HUES6 (cell line): ENCODE data around the gene FBXO41.

Experiments used
- H3K27ac ChIP-seq: 2 replicates; pipeline ENCODE4 v1.7.0; 2013; ENCODE audit warnings: low read depth, mild to moderate bottlenecking, low read length, inconsistent platforms
- H3K27me3 ChIP-seq: 2 replicates; pipeline ENCODE4 v1.6.1; 2013; ENCODE audit warnings: low read length; ENCODE audit not compliant: control insufficient read depth, insufficient read depth
- H3K36me3 ChIP-seq: 2 replicates; pipeline ENCODE4 v1.6.1; 2013; ENCODE audit warnings: low read length; ENCODE audit not compliant: control insufficient read depth, insufficient read depth
- H3K4me1 ChIP-seq: 2 replicates; pipeline ENCODE4 v1.6.1; 2013; ENCODE audit warnings: low read length; ENCODE audit not compliant: control insufficient read depth, insufficient read depth
- H3K4me3 ChIP-seq: 2 replicates; pipeline ENCODE4 v1.5.1; 2013; ENCODE audit warnings: low read depth, low read length
- H3K9ac ChIP-seq: one replicate; pipeline ENCODE4 v1.6.1; 2013; ENCODE audit warnings: mild to moderate bottlenecking, low read length
- H3K9me3 ChIP-seq: 2 replicates; pipeline ENCODE4 v1.6.1; 2013; ENCODE audit warnings: low read depth, low read length; ENCODE audit not compliant: control insufficient read depth, insufficient read depth

Gene FBXO41

DNA sequence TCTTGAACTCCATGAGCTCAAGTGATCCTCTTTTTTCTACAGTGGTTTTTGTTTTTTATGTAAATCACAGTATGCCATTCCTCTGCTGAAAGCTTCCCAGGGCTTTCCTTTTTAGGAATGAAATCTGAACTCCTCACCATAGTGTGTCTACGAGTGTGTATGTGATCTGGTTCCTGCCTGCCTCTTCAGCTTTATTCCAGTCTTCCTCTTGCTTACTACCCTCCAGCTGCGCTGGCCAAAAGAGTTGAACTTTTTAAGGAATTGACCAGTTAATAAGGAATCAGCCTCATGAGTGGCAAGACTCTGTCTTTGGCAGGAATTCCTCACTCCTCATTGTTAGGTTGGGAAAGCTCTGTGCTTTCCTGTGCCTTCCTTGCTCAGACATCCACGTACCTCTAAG lies 46.1 kb downstream of the FBXO41 start:
- Histone ChIP-seq H3K9ac (peak overlapping the region; percentile 62), H3K4me3 (peak overlapping the region; percentile 10; the same call in 1 of the 2 replicates), H3K27ac (peak overlapping the region; percentile 49), H3K36me3 (peaks cover 49% of the 10 kb centered on the region), H3K4me1 (peaks cover 24% of the 10 kb centered on the region), H3K27me3 (no peaks in the 10 kb centered on the region), H3K9me3 (no peaks in the 10 kb centered on the region)

DNA sequence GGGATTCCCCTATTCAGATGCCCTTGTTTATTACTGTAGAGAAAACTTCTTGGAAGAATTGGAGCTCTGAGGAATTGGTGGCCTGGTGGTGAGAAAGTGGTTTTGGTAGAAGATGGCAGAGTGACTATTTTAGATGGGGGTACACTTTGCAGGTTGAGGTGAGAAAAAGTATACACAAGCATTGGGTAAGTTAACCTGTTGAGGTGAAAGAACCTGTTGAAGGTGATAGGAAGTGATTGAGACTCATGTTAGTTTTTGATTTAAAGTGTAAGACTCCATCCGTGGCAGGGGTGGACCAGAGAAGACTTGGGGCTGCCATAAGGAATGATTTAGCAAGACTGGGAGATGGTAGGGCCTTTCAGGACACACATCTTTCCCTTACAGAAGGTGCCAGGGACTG lies 47.1 kb downstream of the FBXO41 start:
- H3K4me3 ChIP-seq = no peak overlapping the region
- peaks cover 27% of the 10 kb centered on the region for H3K4me1 ChIP-seq
- H3K9ac ChIP-seq = no peak overlapping the region
- H3K9me3 ChIP-seq = no peaks in the 10 kb centered on the region
- no peak overlapping the region for H3K27ac ChIP-seq
- H3K27me3 ChIP-seq = no peaks in the 10 kb centered on the region
- peaks cover 41% of the 10 kb centered on the region for H3K36me3 ChIP-seq

DNA sequence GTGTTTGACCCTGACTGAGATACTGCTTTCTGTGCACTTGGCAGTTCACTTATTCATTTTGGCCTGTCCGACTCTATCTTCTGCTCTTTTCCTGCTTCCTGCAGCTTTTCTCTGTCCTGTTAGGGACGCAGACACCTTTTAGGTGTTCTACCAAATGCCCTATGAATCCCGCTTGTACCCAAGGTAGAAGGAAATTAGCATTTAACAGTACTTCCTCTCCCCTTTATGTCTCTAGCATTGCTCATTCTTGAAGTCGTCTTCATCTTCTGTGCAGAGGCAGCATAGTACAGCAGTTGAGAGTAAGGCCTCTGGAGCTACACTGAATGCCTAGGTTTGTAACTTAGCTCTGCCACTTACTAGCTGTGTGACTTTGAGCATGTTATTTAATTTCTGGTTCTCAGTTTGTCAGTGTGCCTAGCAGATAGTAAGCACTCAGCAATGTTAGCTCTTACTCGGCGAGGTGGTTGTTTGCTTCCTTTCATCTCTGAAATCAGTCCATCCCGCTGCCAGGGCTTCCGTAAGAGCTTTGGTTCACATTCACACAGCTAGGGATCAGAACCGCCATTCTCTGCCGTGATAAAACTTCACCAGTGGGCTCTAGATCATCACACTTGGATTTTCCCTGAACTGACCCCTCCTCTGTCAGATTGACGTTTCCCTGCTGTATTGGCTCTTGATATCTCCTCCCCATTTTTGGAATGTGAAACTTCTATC lies 48.8 kb downstream of the FBXO41 start:
- Histone ChIP-seq H3K4me3 (peak overlapping the region; percentile 92), H3K27me3 (no peaks in the 10 kb centered on the region), H3K9ac (peak overlapping the region; percentile 92), H3K9me3 (no peaks in the 10 kb centered on the region), H3K36me3 (peaks cover 27% of the 10 kb centered on the region), H3K4me1 (peaks cover 27% of the 10 kb centered on the region), H3K27ac (no peak overlapping the region)

DNA sequence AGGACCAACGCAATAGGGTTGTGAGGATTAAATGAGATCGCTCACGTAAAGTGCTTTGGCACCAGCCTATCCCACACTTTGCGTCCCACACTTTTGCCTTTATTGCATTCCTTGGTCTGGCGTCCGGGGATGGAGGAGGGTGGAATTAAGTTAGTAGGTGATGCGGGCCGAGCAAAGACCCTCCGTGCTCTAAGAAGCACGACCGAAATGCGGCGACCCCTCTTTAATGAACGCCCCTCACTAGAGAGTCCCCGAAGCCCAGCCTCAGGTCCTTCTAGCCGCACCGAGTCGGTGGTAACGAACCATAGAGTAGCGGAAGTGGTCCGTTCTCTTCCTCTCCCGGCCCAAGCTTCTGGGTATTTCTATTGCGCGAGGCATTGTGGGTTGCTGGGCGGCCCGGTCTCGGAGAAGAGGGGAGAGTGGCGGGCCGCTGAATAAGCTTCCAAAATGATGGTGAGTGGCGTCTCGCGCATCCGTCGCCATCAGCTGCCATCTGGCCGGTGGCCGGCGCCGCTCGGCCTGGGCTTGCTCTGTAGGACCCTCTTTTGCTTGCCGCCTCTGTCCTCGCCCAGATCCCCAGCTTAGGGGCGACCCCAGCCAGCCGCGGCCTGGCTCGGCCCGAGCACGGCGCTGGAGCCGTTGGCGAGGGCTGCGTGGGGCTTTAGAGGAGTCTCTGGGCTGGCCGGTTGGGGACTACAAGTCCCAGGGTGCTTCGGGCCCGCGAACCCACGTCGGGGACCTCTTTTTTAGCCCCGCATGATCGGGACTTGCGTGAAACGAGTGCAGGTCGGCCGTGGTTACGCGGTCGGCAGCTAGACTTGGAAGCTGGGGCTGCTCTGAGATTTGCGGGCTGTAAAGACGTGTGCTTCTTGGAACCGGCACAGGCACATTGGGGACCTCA lies 50.1 kb downstream of the FBXO41 start, which contains the start of gene CCT7:
CCT7 (plus strand) TSS at position 377 of the 901 bp plus-strand sequence; CDS start at position 448, 71 bp downstream.
- Histone ChIP-seq H3K4me3 (peak within 1 kb of the TSS; percentile 92), H3K9ac (peak within 1 kb of the TSS; percentile 92), H3K27ac (peak within 1 kb of the TSS; percentile 95), H3K9me3 (no peaks in the 10 kb centered on the region), H3K27me3 (no peaks in the 10 kb centered on the region), H3K4me1 (peaks cover 27% of the 10 kb centered on the region), H3K36me3 (peaks cover 15% of the 10 kb centered on the region)

DNA sequence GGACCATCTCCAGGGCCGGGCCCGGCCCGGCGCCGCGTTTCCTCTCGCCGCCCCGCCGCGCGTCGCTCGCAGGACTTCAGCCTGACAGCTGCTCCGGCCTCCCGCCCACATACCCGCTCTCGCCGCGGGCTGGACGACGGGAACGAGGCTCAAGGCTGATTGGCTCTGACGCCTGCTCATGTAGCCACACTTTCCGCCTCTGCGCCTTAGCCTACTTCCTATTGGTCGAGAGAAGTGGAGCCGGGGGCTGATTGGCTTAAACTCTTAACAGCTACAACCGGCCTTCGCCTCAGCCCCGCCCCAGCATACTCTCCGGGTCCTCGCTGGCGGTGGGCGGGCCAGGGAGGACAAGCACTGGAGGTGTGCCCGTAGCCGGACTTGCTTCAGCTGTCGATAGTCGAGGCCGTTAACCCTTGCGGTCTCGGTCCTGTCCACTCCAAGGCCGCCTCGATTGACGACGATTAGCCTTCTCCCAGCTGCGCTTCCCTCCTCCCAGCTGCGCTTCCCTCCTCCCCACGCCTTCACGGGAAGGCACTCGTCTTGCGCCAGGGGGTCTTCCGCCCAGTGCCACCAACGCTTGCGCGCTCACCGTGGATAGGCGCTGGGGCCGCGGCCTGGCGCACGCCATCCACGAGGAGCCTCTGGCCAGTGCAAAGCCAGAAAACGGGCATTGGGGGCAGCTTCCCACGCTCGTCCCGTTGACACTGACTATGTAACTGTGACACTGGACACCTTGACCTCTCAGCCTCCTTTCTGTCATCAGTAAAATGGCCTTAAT lies 50.9 kb downstream of the FBXO41 start, which contains the start of gene PRADC1:
PRADC1 (minus strand) TSS at position 86 of the 778 bp plus-strand sequence; CDS start at position 7, 79 bp downstream.
- peak within 1 kb of the TSS; percentile 92 for H3K4me3 ChIP-seq
- H3K4me1 ChIP-seq = peaks cover 24% of the 10 kb centered on the region
- H3K9ac ChIP-seq = peak within 1 kb of the TSS; percentile 81
- H3K36me3 ChIP-seq = peaks cover 6% of the 10 kb centered on the region; the same call in 1 of the 2 replicates
- H3K27ac ChIP-seq = no peak within 1 kb of the TSS; the same call in 1 of the 2 replicates
- no peaks in the 10 kb centered on the region for H3K9me3 ChIP-seq
- H3K27me3 ChIP-seq = no peaks in the 10 kb centered on the region

DNA sequence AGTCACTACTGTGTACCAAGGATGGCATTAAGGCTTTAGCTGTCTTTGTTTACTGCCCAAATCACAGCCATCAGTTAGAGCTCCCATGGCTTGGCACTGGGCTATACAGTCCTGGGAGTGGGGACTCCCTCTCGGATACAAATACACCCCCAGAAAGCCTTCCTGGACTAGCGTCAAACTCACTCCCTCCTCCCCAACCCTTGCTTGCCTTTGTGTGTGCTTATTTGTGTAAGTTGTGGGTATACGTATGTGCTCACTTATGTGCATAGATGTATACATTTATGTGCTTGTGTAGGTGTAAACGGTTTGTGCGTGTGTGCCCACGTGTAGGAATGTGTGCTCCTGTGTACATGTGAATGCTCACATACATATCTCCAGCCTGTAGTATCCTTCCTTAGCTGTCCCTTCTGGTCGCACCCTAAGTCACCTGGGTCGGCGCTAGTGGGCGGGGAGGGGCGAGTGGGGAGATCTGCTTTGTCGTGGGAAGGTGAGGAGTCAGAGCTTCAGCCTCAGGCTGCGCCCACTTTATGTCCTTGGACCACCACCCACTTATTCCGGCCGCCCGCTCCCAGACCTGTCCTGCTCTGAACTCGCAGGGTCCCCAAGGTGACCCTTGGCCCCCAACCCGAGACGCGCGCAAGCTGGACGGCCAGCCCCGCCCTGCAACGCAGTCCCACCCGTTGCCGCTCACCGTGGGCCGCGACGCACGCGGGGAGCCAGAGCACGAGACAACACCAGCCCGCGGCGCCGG lies 51.7 kb downstream of the FBXO41 start:
- H3K9ac ChIP-seq = peak overlapping the region; percentile 43
- H3K27ac ChIP-seq = no peak overlapping the region
- H3K27me3 ChIP-seq = no peaks in the 10 kb centered on the region
- H3K9me3 ChIP-seq = no peaks in the 10 kb centered on the region
- peaks cover 20% of the 10 kb centered on the region for H3K4me1 ChIP-seq
- H3K4me3 ChIP-seq = peak overlapping the region; percentile 92
- peaks cover 6% of the 10 kb centered on the region; the same call in 1 of the 2 replicates for H3K36me3 ChIP-seq

DNA sequence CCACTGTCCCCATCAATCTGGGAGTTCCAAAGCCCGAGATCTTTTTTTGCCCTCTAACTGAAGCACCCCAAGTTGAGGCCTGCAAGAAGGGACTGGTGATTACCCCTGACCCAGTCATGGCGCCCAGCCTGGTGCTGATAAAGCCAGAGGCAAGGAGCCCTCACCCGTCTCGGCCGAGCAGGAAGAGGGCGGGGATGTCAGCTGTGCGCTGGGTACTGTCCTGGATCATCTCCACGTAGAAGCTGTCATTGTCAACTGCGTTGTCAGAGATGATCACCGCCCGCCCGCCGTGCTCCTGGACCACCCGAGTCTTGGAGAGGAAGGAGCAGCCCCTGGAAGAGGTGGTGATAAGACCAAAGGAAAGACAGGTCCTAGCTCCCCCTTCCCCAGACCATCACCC lies 55.6 kb downstream of the FBXO41 start:
- Histone ChIP-seq H3K36me3 (peaks cover 39% of the 10 kb centered on the region), H3K27ac (no peak overlapping the region), H3K9ac (no peak overlapping the region), H3K4me1 (peaks cover 4% of the 10 kb centered on the region), H3K4me3 (no peak overlapping the region), H3K9me3 (no peaks in the 10 kb centered on the region), H3K27me3 (no peaks in the 10 kb centered on the region)

DNA sequence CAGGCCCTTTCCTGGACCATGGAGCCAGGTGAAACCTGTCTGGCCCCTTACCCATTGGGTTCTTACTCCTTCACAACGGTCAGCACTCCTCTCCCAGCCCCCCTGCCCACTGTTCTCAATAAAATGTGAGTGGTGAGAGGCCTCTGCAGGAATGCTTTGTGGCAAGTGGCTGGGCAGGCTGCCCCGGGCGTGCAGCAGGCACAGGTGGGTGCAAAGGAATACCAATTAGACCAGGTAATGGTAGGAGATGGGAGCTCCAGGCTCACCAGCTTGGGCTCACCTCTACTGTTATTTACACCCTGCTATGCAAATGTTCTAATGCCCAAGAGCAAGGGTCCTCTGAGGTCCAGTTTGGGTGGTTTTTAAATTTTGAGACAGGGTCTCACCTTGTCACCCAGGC lies 57.2 kb downstream of the FBXO41 start:
- Histone ChIP-seq H3K9me3 (no peaks in the 10 kb centered on the region), H3K27me3 (no peaks in the 10 kb centered on the region), H3K27ac (no peak overlapping the region), H3K4me3 (no peak overlapping the region), H3K4me1 (no peaks in the 10 kb centered on the region), H3K9ac (no peak overlapping the region), H3K36me3 (peaks cover 55% of the 10 kb centered on the region)

DNA sequence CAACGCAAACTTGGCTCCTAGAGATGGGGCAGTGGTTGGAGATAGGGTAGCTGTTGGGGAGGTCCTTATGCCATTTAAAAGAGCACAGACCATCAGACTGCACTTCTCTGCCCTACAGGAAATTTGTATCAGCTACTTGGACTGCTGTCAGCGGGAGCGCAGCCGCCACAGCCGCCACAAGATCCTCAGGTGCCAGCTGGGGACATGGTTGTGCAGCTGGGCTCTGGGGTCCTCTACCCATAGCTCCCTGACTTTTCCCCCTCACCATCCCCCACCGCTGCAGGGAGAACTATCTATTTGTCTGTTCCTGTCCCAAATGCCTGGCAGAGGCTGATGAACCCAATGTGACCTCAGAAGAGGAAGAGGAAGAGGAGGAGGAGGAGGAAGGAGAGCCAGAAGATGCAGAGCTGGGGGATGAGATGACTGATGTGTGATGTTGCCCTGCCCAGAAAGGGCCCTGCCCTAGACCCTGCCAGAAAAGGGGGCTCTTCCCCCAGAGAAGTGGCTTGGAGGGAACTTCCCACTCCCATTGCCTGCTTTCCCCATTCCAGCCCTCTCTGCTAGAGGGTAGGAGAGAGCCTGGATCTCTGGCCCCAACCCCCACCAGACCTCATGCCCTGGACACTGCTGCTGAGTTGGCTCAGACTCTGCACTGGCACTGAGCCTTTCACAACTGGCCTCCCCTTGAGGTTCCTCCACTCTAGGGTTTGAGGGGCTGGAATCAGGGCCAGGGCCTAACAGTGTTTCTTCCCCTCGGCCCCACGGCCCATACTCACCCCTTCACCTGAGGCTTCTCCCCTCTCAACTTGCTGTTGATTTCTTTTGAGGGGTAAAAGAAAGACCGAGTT lies 58.5 kb downstream of the FBXO41 start:
- H3K9ac ChIP-seq = no peak overlapping the region
- no peaks in the 10 kb centered on the region for H3K4me1 ChIP-seq
- H3K36me3 ChIP-seq = peaks cover 68% of the 10 kb centered on the region
- no peaks in the 10 kb centered on the region for H3K27me3 ChIP-seq
- H3K4me3 ChIP-seq = no peak overlapping the region
- H3K9me3 ChIP-seq = no peaks in the 10 kb centered on the region
- H3K27ac ChIP-seq = no peak overlapping the region
